CD8-positive, alpha-beta memory T cell (primary cell): Measurements from ENCODE around the gene GTF2F1. TPM values are rescaled to one million over a fixed set of nuclear protein-coding genes. Genes with fewer than 3 reads are reported as not detected.
"Not testable (repeated sequence)": the region's sequence is repeated elsewhere in the genome, so short reads cannot be mapped to it uniquely, and the experiment has no call there.

ENCODE experiments used
- CTCF ChIA-PET: fragments of 350-600 bp; sonication (Branson Sonifier 250); formaldehyde crosslinking; loops from one replicate; lab custom pipeline; 2021; ENCODE audit warnings: antibody characterized with exemption; lab: Charles Lee
- POLR2A ChIA-PET: fragments of 350-600 bp; sonication (Branson Sonifier 250); formaldehyde crosslinking; loops from one replicate; lab custom pipeline; 2021; ENCODE audit warnings: antibody characterized with exemption; lab: Charles Lee
- DNase-seq, 5 donors: peaks; one replicate each; pipeline versions ENCODE4 v3.0.0 to v3.0.0-alpha.2; 2020 to 2022; ENCODE audit warnings: mixed read lengths in 1 of 5
- H3K27ac ChIP-seq: one replicate; pipeline ENCODE4 v1.7.0; 2013; ENCODE audit warnings: low read depth, mild to moderate bottlenecking, low read length, moderate library complexity
- H3K27me3 ChIP-seq: 2 replicates; pipeline ENCODE4 v1.7.0; 2013; ENCODE audit warnings: low read length, mild to moderate bottlenecking; ENCODE audit not compliant: insufficient read depth, poor library complexity, severe bottlenecking
- H3K36me3 ChIP-seq: 2 replicates; pipeline ENCODE4 v1.7.0; 2013; ENCODE audit warnings: mild to moderate bottlenecking, low read length, moderate library complexity; ENCODE audit not compliant: insufficient read depth
- H3K4me1 ChIP-seq: 2 replicates; pipeline ENCODE4 v1.7.0; 2013; ENCODE audit warnings: mild to moderate bottlenecking, low read length, moderate library complexity; ENCODE audit not compliant: insufficient read depth
- H3K4me3 ChIP-seq: 2 replicates; pipeline ENCODE4 v1.7.0; 2013; ENCODE audit warnings: mild to moderate bottlenecking, low read length
- H3K9me3 ChIP-seq: 2 replicates; pipeline ENCODE4 v1.7.0; 2013; ENCODE audit warnings: mild to moderate bottlenecking, low read length
- H3K27ac Mint-ChIP-seq, 8 donors: one replicate each; pipeline ENCODE4 v1.8.0; 2020 to 2021; ENCODE audit warnings: mixed read lengths in 8 of 8, mild to moderate bottlenecking in 6 of 8, inconsistent platforms in 3 of 8, moderate library complexity in 3 of 8
- H3K27me3 Mint-ChIP-seq, 2 donors: one replicate each; pipeline ENCODE4 v1.8.0; 2020 to 2021; ENCODE audit warnings: mixed read lengths in 2 of 2, mild to moderate bottlenecking in 1 of 2, moderate library complexity in 1 of 2
- H3K36me3 Mint-ChIP-seq, 3 donors: one replicate each; pipeline ENCODE4 v1.8.0; 2020 to 2021; ENCODE audit warnings: mixed read lengths in 3 of 3, inconsistent platforms in 1 of 3, mild to moderate bottlenecking in 1 of 3
- H3K4me1 Mint-ChIP-seq, 3 donors: one replicate each; pipeline ENCODE4 v1.8.0; 2020 to 2021; ENCODE audit warnings: mixed read lengths in 3 of 3, inconsistent platforms in 1 of 3, mild to moderate bottlenecking in 1 of 3
- H3K4me3 Mint-ChIP-seq, 7 donors: one replicate each; pipeline ENCODE4 v1.8.0; 2020 to 2021; ENCODE audit warnings: mixed read lengths in 7 of 7, mild to moderate bottlenecking in 6 of 7, moderate library complexity in 4 of 7, inconsistent platforms in 2 of 7
- H3K9me3 Mint-ChIP-seq, 5 donors: one replicate each; pipeline ENCODE4 v1.8.0; 2020 to 2022; ENCODE audit warnings: mixed read lengths in 5 of 5, mild to moderate bottlenecking in 3 of 5, moderate library complexity in 2 of 5, inconsistent platforms in 1 of 5
- polyA plus RNA-seq: library from polyadenylated mRNA; unstranded; fragments of 300-500 nt; fragmentation: Illumina TruSeq; gene quantifications from one replicate; pipeline ENCODE4 v1.2.3, GENCODE V29; 2021
- total RNA-seq, 2 experiments: library from RNA; stranded (reverse); gene quantifications; one replicate each; pipeline ENCODE4 v1.2.3, GENCODE V29; 2021

Gene GTF2F1
- total and polyA plus RNA-seq, 3 experiments from 2014 or later = 25.2 to 66.2 (median 63.3) TPM

DNA sequence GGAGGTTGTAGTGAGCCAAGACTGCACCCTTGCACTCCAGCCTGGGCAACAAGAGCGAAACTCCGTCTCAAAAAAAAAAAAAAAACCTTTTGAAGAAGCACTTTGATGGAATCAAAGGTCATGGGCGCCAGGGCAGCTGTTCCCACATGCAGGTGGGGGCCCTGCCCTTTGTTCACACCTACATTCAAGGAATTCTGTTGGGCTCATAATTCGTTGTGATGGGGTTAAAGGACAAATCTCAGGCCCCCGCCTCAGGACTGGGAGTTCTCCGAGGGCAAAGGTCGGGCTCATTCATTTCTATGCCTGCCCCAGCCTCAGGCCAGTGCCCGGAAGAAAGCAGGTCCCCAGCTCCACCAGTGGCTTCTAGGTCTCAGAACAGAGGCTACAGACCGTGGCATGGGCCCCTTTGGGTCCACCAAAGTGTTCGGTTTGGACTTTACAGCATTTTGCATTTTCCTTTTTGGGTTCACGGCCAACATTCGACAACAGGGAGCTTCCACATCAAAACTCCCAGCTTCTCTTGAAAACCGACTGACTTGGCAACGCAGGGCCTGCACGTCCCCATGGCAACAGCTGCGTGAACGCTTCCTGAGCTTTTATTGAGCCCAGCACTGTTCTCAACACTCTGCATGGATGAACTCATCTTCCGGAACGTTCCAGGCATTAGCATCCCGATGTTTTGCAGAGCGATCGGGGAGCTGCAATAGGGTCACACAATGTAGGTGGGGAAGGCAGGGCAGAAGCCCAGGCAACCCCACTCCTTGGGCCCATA is 10.1 kb upstream of the GTF2F1 start:
- Histone ChIP-seq H3K4me1 (no peaks in the 10 kb centered on the region), H3K27ac (no peak overlapping the region), H3K36me3 (no peaks in the 10 kb centered on the region), H3K9me3 (no peaks in the 10 kb centered on the region), H3K4me3 (no peak overlapping the region), H3K27me3 (no peaks in the 10 kb centered on the region)
- Mint-ChIP-seq H3K9me3 (no peaks in the 10 kb centered on the region), H3K27me3 (no peaks in the 10 kb centered on the region), H3K4me1 (no peaks in the 10 kb centered on the region), H3K4me3 (no peak overlapping the region), H3K27ac (peak overlapping the region in 1 of 8 donors; percentile 38), H3K36me3 (no peaks in the 10 kb centered on the region)
- ChIA-PET POLR2A (no interaction called here), CTCF (no interaction called here)
- DNase-seq = no peak

DNA sequence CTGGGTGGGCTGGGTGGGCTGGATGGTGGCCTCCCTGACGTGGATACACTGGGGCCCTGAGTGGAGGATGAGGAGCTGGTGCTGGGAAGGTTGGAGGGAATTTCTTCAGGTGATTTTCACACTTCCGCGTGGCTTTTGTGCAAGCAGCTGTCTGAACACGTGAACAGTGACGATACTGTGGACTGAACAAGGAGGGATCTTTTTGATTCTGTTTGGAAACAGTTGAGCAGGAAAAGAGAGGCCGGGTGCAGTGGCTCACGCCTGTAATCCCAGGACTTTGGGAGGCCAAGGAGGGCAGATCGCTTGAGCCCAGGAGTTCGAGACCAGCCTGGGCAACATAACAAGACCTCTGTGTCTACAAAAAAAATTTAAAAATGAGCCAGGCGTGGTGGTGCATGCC is 9.1 kb upstream of the GTF2F1 start:
- DNase-seq = no peak
- no peaks in the 10 kb centered on the region for H3K4me1 Mint-ChIP-seq
- Histone ChIP-seq H3K27me3 (no peaks in the 10 kb centered on the region), H3K4me1 (no peaks in the 10 kb centered on the region), H3K27ac (no peak overlapping the region), H3K9me3 (no peaks in the 10 kb centered on the region), H3K36me3 (no peaks in the 10 kb centered on the region), H3K4me3 (no peak overlapping the region)
- no peaks in the 10 kb centered on the region for H3K27me3 Mint-ChIP-seq
- no peak overlapping the region for H3K4me3 Mint-ChIP-seq
- CTCF ChIA-PET = interaction anchor here (1.1 kb wide), 1 partner anchor 11 kb away, joined by 3 read pairs; no protein-coding TSS in a partner anchor
- H3K36me3 Mint-ChIP-seq = no peaks in the 10 kb centered on the region
- H3K9me3 Mint-ChIP-seq = no peaks in the 10 kb centered on the region
- POLR2A ChIA-PET = no interaction called here
- H3K27ac Mint-ChIP-seq = no peak overlapping the region

DNA sequence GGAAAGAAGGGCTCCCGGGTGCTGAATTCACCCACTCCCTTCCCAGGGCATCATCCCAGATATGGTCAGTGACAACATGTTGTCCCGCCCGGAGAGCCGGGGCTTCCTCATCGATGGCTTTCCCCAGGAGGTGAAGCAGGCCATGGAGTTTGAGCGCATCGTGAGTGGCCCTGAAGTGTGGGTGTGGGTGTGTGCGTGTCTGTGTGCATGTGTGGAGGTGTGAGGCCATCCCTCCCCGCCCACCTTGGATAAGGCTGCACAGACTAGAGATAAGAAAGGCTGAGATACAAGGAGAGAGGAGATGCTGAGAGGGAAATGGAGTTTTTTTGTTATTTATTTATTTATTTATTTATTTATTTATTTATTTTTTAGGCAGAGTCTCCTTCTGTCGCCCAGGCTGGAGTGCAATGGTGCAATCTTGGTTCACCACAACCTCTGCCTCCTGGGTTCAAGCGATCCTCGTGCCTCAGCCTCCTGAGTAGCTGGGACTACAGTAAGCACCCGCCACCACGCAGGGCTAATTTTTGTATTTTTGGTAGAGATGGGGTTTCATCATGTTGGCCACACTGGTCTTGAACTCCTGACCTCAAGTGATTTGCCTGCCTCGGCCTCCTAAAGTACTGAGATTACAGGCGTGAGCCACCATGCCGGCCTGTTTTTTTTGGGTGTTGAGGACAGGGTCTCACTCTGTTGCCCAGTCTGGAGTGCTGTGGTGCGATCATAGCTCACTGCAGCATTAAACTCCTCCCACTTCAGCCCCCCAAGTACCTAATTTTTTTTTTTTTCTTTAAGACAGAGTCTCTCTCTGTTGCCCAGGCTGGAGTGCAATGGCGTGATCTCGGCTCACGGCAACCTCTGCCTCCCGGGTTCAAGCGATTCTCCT is 7.3 kb upstream of the GTF2F1 start:
- H3K27ac ChIP-seq, H3K4me1 ChIP-seq, DNase-seq, H3K36me3 Mint-ChIP-seq, H3K4me3 ChIP-seq, H3K36me3 ChIP-seq, CTCF ChIA-PET, POLR2A ChIA-PET, H3K27me3 Mint-ChIP-seq, H3K4me1 Mint-ChIP-seq, H3K9me3 ChIP-seq, H3K27ac Mint-ChIP-seq, H3K27me3 ChIP-seq, H3K4me3 Mint-ChIP-seq, H3K9me3 Mint-ChIP-seq: not testable (repeated sequence)

DNA sequence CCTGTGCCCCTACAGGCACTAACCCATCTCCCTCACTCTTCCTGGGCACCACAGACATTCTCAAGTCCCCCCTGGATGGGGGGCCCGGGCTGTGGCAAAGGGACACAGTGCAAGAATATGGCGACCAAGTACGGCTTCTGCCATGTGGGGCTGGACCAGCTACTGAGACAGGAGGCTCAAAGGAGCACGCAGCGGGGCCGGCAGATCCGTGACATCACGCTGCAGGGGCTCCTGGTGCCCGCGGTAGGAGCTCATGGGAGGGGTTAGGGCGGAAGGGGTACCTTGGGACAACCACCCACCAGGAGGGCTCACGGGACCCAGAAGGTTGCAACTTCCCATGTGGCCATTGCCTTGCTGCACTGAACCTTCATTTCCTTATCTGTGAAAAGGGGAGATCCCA is 3.3 kb upstream of the GTF2F1 start:
- no peak for DNase-seq
- ChIA-PET POLR2A (no interaction called here), CTCF (no interaction called here)
- no peaks in the 10 kb centered on the region for H3K27me3 ChIP-seq
- H3K27ac ChIP-seq = no peak overlapping the region
- peak overlapping the region in 1 of 8 donors; percentile 48 for H3K27ac Mint-ChIP-seq
- H3K9me3 ChIP-seq = no peaks in the 10 kb centered on the region
- no peaks in the 10 kb centered on the region for H3K9me3 Mint-ChIP-seq
- no peak overlapping the region for H3K4me3 Mint-ChIP-seq
- H3K36me3 Mint-ChIP-seq = peaks cover 0 to 19% (median 2%) of the 10 kb centered on the region in 3 donors
- peaks cover 20% of the 10 kb centered on the region for H3K4me1 ChIP-seq
- peaks cover 0 to 4% of the 10 kb centered on the region in 2 donors for H3K27me3 Mint-ChIP-seq
- no peak overlapping the region for H3K4me3 ChIP-seq
- H3K36me3 ChIP-seq = no peaks in the 10 kb centered on the region
- peaks cover 19 to 21% (median 21%) of the 10 kb centered on the region in 3 donors for H3K4me1 Mint-ChIP-seq

- no peaks in the 10 kb centered on the region for H3K9me3 ChIP-seq
- no peaks in the 10 kb centered on the region for H3K27me3 ChIP-seq
- peaks cover 0 to 5% of the 10 kb centered on the region in 2 donors for H3K27me3 Mint-ChIP-seq
- peaks cover 24% of the 10 kb centered on the region for H3K4me1 ChIP-seq
- no peak overlapping the region for H3K27ac ChIP-seq
- peaks cover 0 to 26% (median 5%) of the 10 kb centered on the region in 3 donors for H3K36me3 Mint-ChIP-seq
- DNase-seq = no peak
- peaks cover 23 to 28% (median 26%) of the 10 kb centered on the region in 3 donors for H3K4me1 Mint-ChIP-seq
- H3K4me3 ChIP-seq = no peak overlapping the region
- peak overlapping the region; percentile 22 to 98 (median 93) for H3K4me3 Mint-ChIP-seq
- CTCF ChIA-PET = no interaction called here
- H3K27ac Mint-ChIP-seq = peak overlapping the region in 7 of 8 donors; percentile 55 to 99 (median 82)
- POLR2A ChIA-PET = interaction anchor here (0.7 kb wide), 1 partner anchor 268 kb away, joined by 10 read pairs; no protein-coding TSS in a partner anchor
- H3K9me3 Mint-ChIP-seq = no peaks in the 10 kb centered on the region
- H3K36me3 ChIP-seq = peaks cover 5% of the 10 kb centered on the region
Observed at GRCh38 chr19:6394831-6395230, 1.9 kb upstream of the GTF2F1 start.

- Mint-ChIP-seq H3K4me3 (peak overlapping the region; percentile 93 to 98 (median 96)), H3K27ac (peak overlapping the region; percentile 97 to 100 (median 99)), H3K9me3 (no peaks in the 10 kb centered on the region), H3K4me1 (peaks cover 23 to 28% (median 26%) of the 10 kb centered on the region in 3 donors), H3K36me3 (peaks cover 0 to 33% (median 5%) of the 10 kb centered on the region in 3 donors), H3K27me3 (peaks cover 0 to 5% of the 10 kb centered on the region in 2 donors)
- H3K27me3 ChIP-seq = no peaks in the 10 kb centered on the region
- peaks cover 11% of the 10 kb centered on the region for H3K36me3 ChIP-seq
- POLR2A ChIA-PET = interaction anchor here (2.5 kb wide), 1 partner anchor 21 kb away, joined by 13 read pairs; the partner anchor contains the start of gene ALKBH7
- H3K9me3 ChIP-seq = no peaks in the 10 kb centered on the region
- peaks cover 24% of the 10 kb centered on the region for H3K4me1 ChIP-seq
- CTCF ChIA-PET = interaction anchor here (0.8 to 1.8 kb wide), 2 partner anchors 17 to 175 kb away, joined by 3 to 4 read pairs; no protein-coding TSS in a partner anchor
- peak in 1 of 5 donors; percentile 49 for DNase-seq
- peak overlapping the region; percentile 100 for H3K27ac ChIP-seq
- peak overlapping the region; percentile 84 for H3K4me3 ChIP-seq
Observed at GRCh38 chr19:6393983-6394412, 1.0 kb upstream of the GTF2F1 start.

DNA sequence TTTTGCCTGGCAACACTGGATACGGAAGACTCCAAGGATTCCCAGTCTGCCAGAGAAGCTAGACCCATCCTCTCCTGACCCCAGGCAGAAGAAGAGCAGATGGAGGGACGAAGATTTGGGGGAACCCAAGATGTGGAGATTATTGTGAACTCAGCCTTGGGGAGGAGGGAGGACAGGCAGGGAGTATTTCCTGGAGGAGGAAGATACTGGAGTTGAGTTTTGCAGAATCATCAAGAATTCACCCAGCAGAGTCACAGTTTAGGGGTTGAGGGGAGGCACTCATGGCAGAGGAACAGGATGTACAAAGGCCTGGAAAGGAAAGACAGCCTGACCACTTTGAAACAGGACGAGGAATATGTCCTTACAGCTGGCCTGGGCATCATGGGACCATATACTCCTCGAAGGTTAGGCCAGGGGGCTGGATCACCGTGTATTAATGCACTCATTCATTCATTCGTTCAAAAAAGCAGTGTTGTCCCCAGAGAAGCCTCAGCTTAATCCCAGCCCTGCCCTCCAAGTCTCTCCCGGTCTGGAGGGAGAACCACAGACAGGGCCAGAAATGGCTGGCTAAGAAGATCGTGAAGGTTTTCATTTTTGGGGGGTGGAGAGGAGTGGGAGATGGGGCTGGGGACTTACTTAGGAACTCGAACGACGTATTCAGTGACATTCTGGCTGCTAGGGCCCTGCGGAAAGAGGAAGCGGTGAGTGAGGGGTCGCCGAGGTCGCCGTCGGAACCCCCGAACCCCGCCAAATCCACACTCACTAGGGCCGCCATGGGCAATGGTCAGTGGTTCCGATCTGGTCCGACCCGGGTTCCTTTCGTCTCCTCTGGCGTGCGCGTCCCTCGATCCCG is 517 bp downstream of the GTF2F1 start:
- peak overlapping the region; percentile 84 for H3K4me3 ChIP-seq
- H3K36me3 ChIP-seq = peaks cover 22% of the 10 kb centered on the region
- peaks cover 24% of the 10 kb centered on the region for H3K4me1 ChIP-seq
- POLR2A ChIA-PET = interaction anchor here (0.6 to 2.5 kb wide), 5 partner anchors 19 to 124 kb away, joined by 3 to 13 read pairs (median 4); partner anchors contain the start of genes ALKBH7, CLPP and KHSRP
- H3K27me3 ChIP-seq = no peaks in the 10 kb centered on the region
- peak overlapping the region; percentile 97 to 100 (median 99) for H3K27ac Mint-ChIP-seq
- CTCF ChIA-PET = interaction anchor here (1.5 to 1.8 kb wide), 2 partner anchors 16 to 33 kb away, joined by 4 to 5 read pairs; partner anchors contain the start of gene KHSRP
- peaks cover 0 to 5% of the 10 kb centered on the region in 2 donors for H3K27me3 Mint-ChIP-seq
- no peaks in the 10 kb centered on the region for H3K9me3 Mint-ChIP-seq
- H3K4me3 Mint-ChIP-seq = peak overlapping the region; percentile 93 to 98 (median 96)
- peak in 1 of 5 donors; percentile 12 for DNase-seq
- peak overlapping the region; percentile 100 for H3K27ac ChIP-seq
- peaks cover 25 to 31% (median 26%) of the 10 kb centered on the region in 3 donors for H3K4me1 Mint-ChIP-seq
- peaks cover 4 to 46% (median 5%) of the 10 kb centered on the region in 3 donors for H3K36me3 Mint-ChIP-seq
- no peaks in the 10 kb centered on the region for H3K9me3 ChIP-seq
